Central memory CD8-positive, alpha-beta T cell (primary cell): ENCODE results near the gene GAS6.

Source experiments
- ATAC-seq: fragments of 150-1000 bp; cut with Tn5 transposase; replicated peaks from 2 replicates; pipeline ENCODE4 v1.10.0; 2022; ENCODE audit warnings: mild to moderate bottlenecking, moderate FRiP score, moderate number of reproducible peaks; ENCODE audit not compliant: poor library complexity, severe bottlenecking; ENCODE audit errors: extremely low read depth
- DNase-seq, 2 donors: peaks; one replicate each; pipeline ENCODE4 v3.0.0; 2021; ENCODE audit warnings: low spot score in 2 of 2
- H3K27ac Mint-ChIP-seq: one replicate; pipeline ENCODE4 v1.8.0; 2022; ENCODE audit warnings: low read depth, mild to moderate bottlenecking, moderate library complexity, mixed read lengths
- H3K27me3 Mint-ChIP-seq: one replicate; pipeline ENCODE4 v1.8.0; 2022; ENCODE audit warnings: mixed read lengths
- H3K36me3 Mint-ChIP-seq: one replicate; pipeline ENCODE4 v1.8.0; 2022; ENCODE audit warnings: mild to moderate bottlenecking, moderate library complexity, mixed read lengths; ENCODE audit not compliant: insufficient read depth
- H3K4me1 Mint-ChIP-seq: one replicate; pipeline ENCODE4 v1.8.0; 2022; ENCODE audit warnings: mixed read lengths
- H3K4me3 Mint-ChIP-seq: one replicate; pipeline ENCODE4 v1.8.0; 2022; ENCODE audit warnings: mild to moderate bottlenecking, moderate library complexity, mixed read lengths
- H3K9me3 Mint-ChIP-seq: one replicate; pipeline ENCODE4 v1.8.0; 2022; ENCODE audit warnings: mixed read lengths

GAS6 gene

GRCh38 chr13:113788413-113789135 lies 75.3 kb downstream of the GAS6 start:
- no peak for ATAC-seq
- Mint-ChIP-seq H3K4me3 (no peak overlapping the region), H3K27ac (no peak overlapping the region), H3K4me1 (peaks cover 11% of the 10 kb centered on the region), H3K27me3 (peaks cover 18% of the 10 kb centered on the region), H3K9me3 (no peaks in the 10 kb centered on the region), H3K36me3 (no peaks in the 10 kb centered on the region)
- DNase-seq = no peak

- peaks cover 25% of the 10 kb centered on the region for H3K27me3 Mint-ChIP-seq
- ATAC-seq (no peak), DNase-seq (no peak)
- peaks cover 11% of the 10 kb centered on the region for H3K4me1 Mint-ChIP-seq
- H3K36me3 Mint-ChIP-seq = no peaks in the 10 kb centered on the region
- H3K4me3 Mint-ChIP-seq = no peak overlapping the region
- no peaks in the 10 kb centered on the region for H3K9me3 Mint-ChIP-seq
- H3K27ac Mint-ChIP-seq = no peak overlapping the region
Measured at GRCh38 chr13:113787694-113788093, 76.2 kb downstream of the GAS6 start.

- no peak for ATAC-seq
- Mint-ChIP-seq H3K4me3 (no peak overlapping the region), H3K36me3 (no peaks in the 10 kb centered on the region), H3K9me3 (no peaks in the 10 kb centered on the region), H3K27me3 (peaks cover 25% of the 10 kb centered on the region), H3K4me1 (peaks cover 11% of the 10 kb centered on the region), H3K27ac (no peak overlapping the region)
- no peak for DNase-seq
Measured at GRCh38 chr13:113786262-113786841, 77.5 kb downstream of the GAS6 start.

GRCh38 chr13:113785051-113786010 lies 78.5 kb downstream of the GAS6 start:
- no peak for DNase-seq
- Mint-ChIP-seq H3K9me3 (no peaks in the 10 kb centered on the region), H3K4me3 (no peak overlapping the region), H3K27ac (no peak overlapping the region), H3K27me3 (peaks cover 25% of the 10 kb centered on the region), H3K36me3 (no peaks in the 10 kb centered on the region), H3K4me1 (peaks cover 11% of the 10 kb centered on the region)
- ATAC-seq = no peak

- peaks cover 11% of the 10 kb centered on the region for H3K4me1 Mint-ChIP-seq
- H3K27ac Mint-ChIP-seq = no peak overlapping the region
- H3K4me3 Mint-ChIP-seq = no peak overlapping the region
Measured at GRCh38 chr13:113784645-113785024, 79.2 kb downstream of the GAS6 start.

GRCh38 chr13:113783966-113784644 lies 79.8 kb downstream of the GAS6 start:
- DNase-seq = no peak
- no peaks in the 10 kb centered on the region for H3K36me3 Mint-ChIP-seq
- no peak for ATAC-seq
- peaks cover 33% of the 10 kb centered on the region for H3K27me3 Mint-ChIP-seq
- H3K4me1 Mint-ChIP-seq = peaks cover 11% of the 10 kb centered on the region
- H3K27ac Mint-ChIP-seq = no peak overlapping the region
- no peaks in the 10 kb centered on the region for H3K9me3 Mint-ChIP-seq
- no peak overlapping the region for H3K4me3 Mint-ChIP-seq

More at GRCh38 chr13:113784645-113785024, 79.2 kb downstream of the GAS6 start:
- no peak for ATAC-seq
- Mint-ChIP-seq H3K9me3 (no peaks in the 10 kb centered on the region), H3K36me3 (no peaks in the 10 kb centered on the region), H3K27me3 (peaks cover 27% of the 10 kb centered on the region)
- DNase-seq = no peak

GRCh38 chr13:113783200-113783881 lies 80.5 kb downstream of the GAS6 start:
- Mint-ChIP-seq H3K4me3 (no peak overlapping the region), H3K4me1 (peaks cover 11% of the 10 kb centered on the region)
- ATAC-seq = no peak

GRCh38 chr13:113782472-113782871 lies 81.4 kb downstream of the GAS6 start:
- ATAC-seq (no peak), DNase-seq (no peak)
- H3K27me3 Mint-ChIP-seq = peaks cover 42% of the 10 kb centered on the region
- H3K4me3 Mint-ChIP-seq = no peak overlapping the region
- H3K4me1 Mint-ChIP-seq = peaks cover 11% of the 10 kb centered on the region
- H3K36me3 Mint-ChIP-seq = no peaks in the 10 kb centered on the region
- H3K9me3 Mint-ChIP-seq = no peaks in the 10 kb centered on the region
- no peak overlapping the region for H3K27ac Mint-ChIP-seq

More at GRCh38 chr13:113783200-113783881, 80.5 kb downstream of the GAS6 start:
- Mint-ChIP-seq H3K9me3 (no peaks in the 10 kb centered on the region), H3K27ac (no peak overlapping the region), H3K36me3 (no peaks in the 10 kb centered on the region), H3K27me3 (peaks cover 40% of the 10 kb centered on the region)
- DNase-seq = no peak

GRCh38 chr13:113781571-113781970 lies 82.3 kb downstream of the GAS6 start:
- ATAC-seq (no peak), DNase-seq (no peak)
- Mint-ChIP-seq H3K27ac (no peak overlapping the region), H3K27me3 (peaks cover 50% of the 10 kb centered on the region), H3K4me3 (no peak overlapping the region), H3K9me3 (no peaks in the 10 kb centered on the region), H3K36me3 (no peaks in the 10 kb centered on the region), H3K4me1 (peaks cover 11% of the 10 kb centered on the region)

- no peak overlapping the region for H3K4me3 Mint-ChIP-seq
- DNase-seq (no peak), ATAC-seq (no peak)
- no peaks in the 10 kb centered on the region for H3K36me3 Mint-ChIP-seq
- H3K4me1 Mint-ChIP-seq = no peaks in the 10 kb centered on the region
- no peaks in the 10 kb centered on the region for H3K9me3 Mint-ChIP-seq
- no peak overlapping the region for H3K27ac Mint-ChIP-seq
- H3K27me3 Mint-ChIP-seq = peaks cover 24% of the 10 kb centered on the region
Measured at GRCh38 chr13:113777311-113778260, 86.3 kb downstream of the GAS6 start.
